Breast epithelium (tissue), 3 donors: ENCODE measurements around the gene BST1.

Experiments
- POLR2A ChIP-seq: fragments of 450-650 bp; IDR thresholded peaks from one replicate; pipeline ENCODE4 v1.6.1; 2016; ENCODE audit warnings: antibody characterized with exemption, mild to moderate bottlenecking, moderate library complexity
- POLR2AphosphoS5 ChIP-seq, 3 donors: sonication (generic); formaldehyde crosslinking; IDR thresholded peaks; one replicate each; pipeline ENCODE4 v1.6.1; 2017; ENCODE audit warnings: antibody characterized with exemption in 3 of 3

GRCh38 chr4:15677507-15677988 is 25.3 kb upstream of the BST1 start:
- TF ChIP-seq POLR2A: no peak
- no peak for TF ChIP-seq POLR2AphosphoS5 (IDR thresholded peaks at IDR 0.05)
